Stimulated activated CD4-positive, alpha-beta T cell treated with anti-CD3 and anti-CD28 coated beads, Interleukin-2, amount 100 ng/mL, for 24 hours (primary cell): ENCODE measurements around the gene PCCB.
A peak's percentile ranks its signal among the peaks of the same experiment; 100 is the strongest.
"Not testable (repeated sequence)": the region's sequence is repeated elsewhere in the genome, so short reads cannot be mapped to it uniquely, and the experiment has no call there.

Source experiments
- DNase-seq, 2 donors: peaks; one replicate each; pipeline ENCODE4 v3.0.0-alpha.2; 2020

The PCCB gene

DNA sequence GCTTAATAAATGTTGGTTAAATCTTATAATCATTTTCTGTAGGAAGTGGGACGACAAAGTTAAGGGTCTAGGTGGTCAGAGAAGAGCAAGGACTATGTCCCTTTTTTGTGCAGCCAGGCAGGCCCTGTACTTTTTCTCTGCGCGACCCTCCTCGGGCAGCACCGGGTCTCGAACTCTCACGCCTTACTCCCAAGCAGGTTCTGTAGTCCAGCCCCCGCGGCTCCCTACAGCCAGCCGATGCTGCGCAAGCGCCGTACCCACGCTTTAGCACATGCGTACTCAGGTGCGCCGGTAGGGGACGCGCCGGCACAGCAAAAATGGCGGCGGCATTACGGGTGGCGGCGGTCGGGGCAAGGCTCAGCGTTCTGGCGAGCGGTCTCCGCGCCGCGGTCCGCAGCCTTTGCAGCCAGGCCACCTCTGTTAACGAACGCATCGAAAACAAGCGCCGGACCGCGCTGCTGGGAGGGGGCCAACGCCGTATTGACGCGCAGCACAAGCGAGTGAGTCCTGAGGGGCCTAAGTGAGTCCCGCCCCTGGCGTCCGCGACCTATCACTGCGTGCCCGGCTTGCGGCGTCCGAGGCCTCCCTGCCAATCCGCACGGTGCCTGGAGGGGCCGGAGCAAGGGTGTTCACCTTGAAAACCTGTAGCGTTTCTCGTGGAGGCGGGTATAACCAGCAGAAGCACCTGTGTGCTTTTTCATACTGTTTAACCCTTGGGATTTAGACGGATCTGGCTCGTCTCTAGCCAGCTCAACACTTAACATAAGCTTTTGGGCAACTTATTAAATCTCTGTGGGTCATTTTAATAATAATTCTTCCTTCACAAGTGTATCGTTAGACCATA is at the start of gene PCCB:
Gene PCCB (plus strand): TSS at position 282 of the 844 bp plus-strand sequence. CDS start 36 bp downstream, at position 318.
- peak; percentile 93 to 94 for DNase-seq

DNA sequence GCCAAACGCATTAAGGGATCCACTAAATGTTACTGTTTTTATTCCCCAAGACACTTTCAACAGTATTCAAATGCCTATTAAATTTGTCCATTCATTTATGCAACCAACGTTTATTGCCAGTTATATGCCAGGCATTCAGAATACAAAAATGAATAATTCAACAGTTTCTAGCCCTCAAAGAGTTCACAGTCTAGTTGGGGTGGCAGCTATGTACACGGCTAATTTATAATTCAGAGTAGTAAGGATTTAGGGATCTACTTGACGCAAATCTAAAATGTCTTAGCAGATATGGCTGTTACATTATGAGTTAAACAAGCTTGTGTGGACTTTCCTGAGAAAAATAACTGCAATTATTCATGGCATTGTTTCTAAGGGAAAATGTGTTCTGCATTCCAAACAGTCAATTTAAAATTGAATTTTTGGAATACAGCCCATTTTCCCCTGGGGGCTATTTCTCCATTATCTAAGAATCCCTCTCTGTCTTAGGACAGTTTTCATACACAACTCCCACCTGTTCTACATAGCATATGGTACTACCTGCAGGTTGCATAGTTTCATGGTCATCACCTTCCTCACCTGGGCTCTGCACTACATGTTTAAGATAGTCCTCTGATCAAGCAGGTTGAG is 42.5 kb upstream of the PCCB start:
- no peak for DNase-seq

DNA sequence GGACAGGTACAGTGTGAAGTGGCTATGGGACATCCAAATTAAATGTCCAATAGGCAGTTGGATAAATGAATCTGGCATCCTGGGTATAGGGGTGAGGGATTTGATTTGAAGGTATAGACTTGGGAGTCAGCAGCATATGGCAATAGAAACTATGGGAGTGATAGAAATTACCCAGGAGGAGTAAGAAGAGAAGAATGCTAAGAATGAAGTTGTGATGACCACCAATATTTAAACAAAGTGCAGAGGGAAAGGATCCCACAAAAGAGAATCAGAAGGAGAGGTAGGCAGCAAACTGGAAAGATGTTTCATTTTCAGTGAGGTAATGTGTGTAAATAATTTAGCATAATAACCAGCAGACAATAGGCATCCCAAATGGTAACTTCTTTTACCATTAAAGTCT is 40.2 kb upstream of the PCCB start:
- DNase-seq, result no peak

DNA sequence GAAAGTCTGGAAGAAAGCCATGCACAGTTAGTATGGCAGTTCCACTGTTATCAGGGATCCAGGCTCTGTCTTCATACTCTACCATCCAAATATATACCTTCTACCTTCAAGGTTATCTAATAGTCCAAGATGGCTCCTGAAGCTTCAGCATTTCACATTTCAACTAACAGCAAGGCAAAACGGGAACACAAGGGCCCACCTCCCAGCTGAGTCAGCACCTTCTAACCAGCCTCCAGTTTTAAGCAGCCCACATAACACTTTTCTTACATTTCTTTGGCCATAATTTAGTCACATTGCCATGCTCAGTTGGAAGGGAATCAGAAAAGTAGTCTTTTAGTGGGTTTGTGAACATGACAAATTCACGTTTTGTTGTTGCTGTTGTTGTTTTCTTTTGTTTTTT is 38.6 kb upstream of the PCCB start:
- DNase-seq, result no peak

DNA sequence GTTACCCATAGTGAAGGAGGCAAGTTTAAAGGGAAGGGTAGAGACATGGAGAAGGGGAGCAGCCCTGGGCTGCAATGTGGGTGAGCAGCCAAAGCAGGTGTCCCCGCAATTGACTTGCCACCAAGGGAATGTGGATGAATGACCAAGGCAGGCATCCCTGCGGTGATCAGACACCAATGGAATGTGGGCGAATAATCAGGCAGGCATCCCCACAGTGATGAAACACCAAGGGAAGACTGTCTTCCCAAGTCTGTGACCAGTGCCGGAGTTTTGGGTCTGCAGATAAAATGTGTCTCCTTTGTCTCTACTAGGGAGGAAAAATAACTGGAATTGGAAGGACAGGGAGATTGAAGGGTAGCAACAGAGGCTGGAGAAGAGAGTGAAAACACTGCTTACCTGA is 27.4 kb upstream of the PCCB start:
- DNase-seq, result not testable (repeated sequence)

DNA sequence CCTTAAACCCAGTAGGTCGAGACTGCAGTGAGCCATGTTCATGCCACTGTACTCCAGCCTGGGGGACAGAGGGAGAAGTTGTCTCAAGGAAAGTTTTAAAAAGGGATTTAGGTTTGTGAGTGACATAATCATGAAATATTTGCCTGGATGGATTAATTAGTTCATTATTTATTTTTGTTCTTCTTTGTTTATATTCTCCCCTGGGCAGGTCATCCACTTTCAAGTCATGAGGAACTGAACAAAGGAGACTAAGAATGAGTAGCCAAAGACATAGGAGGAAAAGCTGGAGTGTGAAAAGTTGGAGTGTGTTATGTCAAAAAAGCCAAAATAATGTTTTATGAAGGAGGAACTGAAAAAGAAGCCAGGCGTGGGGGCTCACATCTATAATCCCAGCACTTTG is 17.7 kb upstream of the PCCB start:
- DNase-seq, result no peak

DNA sequence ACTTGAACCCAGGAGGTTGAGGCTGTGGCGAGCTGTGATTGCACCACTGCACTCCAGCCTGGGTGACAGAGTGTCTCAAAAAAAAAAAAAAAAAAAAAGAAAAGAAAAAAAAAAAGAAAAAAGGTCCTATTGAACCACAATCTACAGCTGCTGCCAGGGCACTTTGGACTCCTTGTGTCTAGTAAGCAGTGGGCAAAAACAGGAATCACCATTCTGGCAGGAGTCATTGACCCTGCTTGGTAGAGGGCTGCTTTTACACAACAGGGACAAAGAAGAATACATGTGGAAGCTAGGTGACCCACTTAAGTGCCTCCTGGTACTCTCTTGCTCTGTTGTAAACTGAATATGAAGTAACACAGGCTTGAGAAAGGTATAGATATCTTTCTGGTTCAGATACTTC is 14.6 kb upstream of the PCCB start:
- DNase-seq, result no peak

DNA sequence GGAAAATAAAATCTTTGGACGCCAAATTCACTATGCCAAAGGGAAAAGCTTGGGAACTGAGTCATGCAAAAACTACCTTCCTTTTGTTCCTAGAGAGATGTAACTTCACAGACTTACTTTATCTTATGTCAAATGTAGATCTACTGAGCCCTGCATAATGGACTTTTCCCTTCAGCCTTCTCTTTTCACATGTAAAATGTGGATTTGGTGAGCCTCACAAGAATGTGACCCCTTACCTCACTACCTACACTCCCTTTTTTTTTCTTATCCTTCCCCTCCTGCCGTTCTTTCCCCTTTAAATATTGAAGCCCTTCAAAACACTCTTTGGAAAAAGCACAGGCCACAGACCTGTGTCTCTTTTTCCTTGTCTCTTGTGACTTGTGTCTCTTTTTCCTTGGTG is 14.0 kb upstream of the PCCB start:
- no peak for DNase-seq

DNA sequence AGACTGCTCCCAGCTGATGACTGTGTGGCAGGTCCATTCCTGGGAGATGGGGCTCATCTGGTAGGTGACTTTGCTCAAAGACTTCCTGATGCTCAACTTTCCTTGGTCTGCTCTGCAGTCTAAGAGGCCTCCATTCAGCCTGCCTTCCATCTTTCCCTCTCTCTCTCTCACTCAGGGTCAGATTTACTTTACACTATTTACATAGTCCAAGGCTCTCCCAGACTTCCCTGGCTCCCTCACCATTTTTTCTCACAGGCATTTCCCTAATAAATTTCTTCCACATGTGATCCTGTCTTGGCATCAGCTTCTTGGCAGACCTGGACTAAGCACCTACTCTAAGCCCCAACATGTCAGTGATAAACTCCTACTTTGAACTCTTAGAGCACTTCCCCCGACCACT is 13.0 kb upstream of the PCCB start:
- DNase-seq, result no peak

DNA sequence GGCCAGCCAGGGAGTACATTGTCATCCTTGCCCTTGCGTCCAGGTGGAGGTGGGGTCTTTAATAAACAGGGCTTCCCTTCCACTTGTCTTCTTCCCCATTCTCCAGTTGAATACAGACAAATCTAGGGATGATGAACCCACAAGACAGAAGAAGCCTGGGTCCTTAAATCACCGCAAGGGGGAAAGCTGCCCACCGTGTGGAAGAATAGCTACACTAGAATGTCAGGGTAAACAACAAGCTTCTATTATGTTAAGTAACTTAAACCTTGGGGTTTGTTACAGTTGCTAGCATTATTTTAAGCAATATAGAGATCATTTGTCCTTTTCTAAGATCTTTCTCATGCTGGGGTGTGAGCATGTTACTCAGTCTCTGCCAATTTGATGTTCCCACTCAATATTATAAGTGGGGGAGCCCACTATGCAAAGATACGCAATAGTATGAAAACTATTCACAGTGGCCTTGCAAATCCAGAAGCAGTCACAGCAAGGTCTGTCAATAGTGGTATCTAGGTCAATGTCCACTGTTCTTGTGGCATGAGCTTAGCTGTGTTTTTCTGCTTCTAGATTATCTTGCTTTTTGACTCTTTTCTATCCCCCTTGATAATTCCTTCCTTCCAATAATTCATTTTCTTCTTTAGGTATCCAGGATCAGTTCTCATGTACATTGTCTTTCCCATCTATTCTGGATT is 12.0 kb upstream of the PCCB start:
- no peak for DNase-seq

DNA sequence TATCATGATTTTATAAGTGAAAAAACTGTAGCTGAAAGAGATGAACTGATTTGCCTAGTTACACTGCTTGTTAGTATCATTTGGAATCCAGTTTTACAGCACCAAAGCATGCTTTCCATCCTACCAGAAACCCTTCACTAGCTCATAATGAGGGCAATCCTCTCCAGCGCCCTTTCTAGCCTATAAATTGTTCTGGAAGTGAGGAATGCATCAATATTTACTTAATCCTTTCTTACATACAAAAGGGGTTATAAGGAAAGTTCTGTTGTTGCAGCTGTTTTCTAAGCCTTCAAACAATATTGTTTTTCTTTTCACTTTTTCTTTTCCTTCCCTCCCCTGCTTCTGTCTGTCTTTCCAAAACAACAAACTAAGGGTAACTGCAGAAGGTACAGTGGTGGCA is 11.0 kb upstream of the PCCB start:
- DNase-seq, result no peak

DNA sequence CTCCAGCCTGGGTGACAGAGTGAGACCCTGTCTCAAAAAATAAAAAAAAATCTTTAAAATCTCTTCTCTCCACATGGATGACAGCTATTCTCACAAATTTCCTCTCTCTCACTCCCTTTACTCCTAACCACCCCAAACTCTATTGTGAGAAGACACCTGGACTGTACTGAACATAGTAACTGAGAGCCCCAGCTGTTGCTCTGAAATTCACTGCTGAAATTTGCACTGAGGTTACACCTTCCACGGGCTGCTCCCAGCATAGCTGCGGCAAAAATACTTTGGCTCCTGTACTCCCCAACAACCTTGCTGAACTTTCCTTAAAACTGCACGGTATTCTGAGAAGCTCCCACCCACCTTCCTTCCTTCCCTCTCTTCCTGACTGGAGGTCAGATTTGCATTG is 4.4 kb upstream of the PCCB start:
- DNase-seq, result no peak

DNA sequence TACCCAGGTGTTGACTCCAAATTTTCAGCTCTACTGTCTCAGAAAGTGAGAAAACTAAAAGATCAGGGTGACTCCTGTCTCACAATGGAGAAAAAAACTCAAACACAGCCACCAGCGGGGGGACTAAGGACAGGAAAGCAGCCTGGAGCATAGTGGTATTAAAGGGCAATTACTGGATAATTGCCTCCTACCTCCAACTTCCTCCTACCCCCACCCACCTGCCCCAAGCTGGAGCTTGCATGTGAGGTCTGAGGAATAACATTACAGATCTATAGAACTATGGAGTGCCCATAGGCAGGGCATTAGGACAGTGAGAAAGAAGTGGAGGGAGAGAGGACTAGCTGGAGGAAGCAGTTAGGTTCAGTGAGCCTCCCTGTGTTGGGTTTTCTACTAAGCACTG is 2.7 kb upstream of the PCCB start:
- no peak for DNase-seq

DNA sequence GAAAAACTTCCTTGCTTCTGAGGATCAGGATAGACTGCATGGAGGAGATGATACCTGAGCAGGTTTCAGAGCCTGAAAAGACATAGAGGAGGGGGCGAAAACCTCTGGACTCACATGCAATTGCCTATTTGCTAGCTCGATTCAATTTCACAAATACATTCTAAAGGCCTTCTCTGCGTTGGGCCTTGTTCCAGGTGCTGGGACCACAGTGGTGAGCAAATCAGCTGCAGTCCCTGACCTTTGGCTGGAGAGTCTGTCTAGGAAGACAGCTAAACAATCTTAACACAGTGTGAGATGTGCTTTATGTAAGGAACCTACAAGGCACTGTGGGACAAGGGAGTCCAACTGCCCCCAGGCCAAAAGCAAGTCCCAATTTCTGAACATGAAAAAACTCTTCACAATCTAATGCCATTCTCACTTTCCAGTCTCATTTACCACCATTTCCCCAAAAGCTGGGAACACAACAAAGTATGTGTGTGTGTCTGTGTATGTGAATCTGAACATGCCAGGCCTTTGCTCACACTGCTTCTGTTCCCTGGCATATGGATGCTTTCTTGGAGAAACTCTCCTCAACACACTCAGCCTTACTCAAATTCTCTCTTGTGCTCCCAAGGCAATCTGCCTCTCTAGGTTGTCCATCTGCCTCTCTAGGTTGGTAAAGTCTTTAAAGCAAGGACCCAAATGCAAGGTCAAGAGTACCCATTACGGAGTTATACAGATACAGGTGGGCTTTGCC is 2.1 kb upstream of the PCCB start:
- DNase-seq, result no peak

DNA sequence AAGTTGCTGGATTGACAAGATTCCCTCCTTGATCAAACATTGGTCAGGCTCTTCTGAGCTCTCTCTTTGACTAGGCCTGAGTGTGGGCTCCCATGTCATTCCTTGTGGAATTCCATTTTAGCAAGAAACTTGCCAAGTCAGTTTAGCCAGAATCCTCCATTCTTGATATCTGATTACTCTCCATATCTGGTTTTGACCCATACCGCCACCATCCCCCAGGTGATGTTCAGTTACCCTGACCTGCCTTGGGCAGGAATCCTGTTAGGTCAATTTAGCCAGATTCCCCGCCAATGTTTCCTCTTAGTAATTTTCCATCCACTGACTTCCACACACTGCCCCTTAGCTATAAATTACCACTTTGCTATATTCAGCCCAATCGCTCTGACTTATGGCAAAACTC is 1.0 kb upstream of the PCCB start:
- no peak for DNase-seq

DNA sequence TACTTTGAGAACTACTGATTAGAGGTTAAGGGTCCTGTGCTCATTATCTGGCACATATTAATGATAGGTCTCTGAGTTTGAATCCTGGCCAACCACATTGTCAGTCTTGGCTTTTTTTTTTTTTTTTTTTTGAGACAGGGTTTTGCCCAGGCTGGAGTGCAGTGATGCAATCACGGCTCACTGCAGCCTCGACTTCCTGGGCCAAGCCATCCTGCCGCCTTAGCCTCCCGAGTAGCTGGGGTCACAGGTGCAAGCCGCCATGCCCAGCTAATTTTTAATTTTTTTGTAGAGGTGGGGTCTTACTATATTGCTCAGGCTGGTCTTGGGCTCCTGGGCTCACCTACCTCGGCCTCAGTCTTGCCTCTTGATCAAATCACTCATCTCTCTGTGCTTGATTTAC is 547 bp upstream of the PCCB start:
- DNase-seq, result no peak

DNA sequence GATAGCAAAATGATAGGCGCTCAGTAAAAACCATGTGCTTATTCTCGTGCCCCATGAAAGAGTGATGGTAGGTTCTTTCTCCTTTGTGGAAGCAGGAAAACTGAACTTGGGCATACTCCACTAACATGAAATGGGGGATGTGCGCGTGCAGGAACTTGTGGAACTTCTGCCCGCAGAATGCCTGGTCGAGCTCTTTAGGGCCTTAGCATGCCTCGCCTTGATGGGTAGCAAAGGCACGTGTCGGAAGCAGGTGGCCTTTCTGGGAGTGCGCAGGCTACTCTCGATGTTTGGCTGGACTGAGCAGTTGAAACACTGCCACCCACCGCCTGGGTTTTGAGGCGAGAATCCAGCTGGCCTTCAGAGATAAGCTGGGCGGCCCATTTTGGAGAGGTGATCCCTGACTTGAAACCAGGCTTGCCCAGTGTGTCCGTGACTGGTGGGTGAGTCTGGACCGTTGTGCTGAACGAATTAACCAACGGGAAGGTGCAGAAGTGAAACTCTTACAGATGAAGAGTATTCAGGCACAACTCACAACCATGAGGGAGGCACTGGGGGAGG is 842 bp downstream of the PCCB start:
- peak; percentile 28 to 33 for DNase-seq

DNA sequence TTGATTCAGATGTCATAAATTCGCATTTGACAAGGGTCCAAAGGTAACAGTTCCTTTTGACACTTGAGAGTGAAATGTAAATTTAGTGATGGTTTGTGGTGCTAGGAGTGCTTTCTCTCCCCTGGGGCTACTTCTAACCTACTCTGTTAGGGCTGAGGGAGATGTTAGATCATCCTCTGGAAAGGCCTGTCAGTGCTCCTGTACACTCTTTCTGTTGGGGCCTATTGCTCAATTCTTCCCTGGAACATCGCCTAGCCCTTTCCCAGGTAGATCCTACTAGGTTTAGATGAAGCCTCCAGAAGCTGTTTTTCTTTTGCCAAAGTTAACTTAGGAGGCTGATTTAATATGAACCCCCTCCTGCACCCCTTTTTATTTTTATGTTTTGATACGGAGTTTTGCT is 1.4 kb downstream of the PCCB start:
- no peak for DNase-seq

DNA sequence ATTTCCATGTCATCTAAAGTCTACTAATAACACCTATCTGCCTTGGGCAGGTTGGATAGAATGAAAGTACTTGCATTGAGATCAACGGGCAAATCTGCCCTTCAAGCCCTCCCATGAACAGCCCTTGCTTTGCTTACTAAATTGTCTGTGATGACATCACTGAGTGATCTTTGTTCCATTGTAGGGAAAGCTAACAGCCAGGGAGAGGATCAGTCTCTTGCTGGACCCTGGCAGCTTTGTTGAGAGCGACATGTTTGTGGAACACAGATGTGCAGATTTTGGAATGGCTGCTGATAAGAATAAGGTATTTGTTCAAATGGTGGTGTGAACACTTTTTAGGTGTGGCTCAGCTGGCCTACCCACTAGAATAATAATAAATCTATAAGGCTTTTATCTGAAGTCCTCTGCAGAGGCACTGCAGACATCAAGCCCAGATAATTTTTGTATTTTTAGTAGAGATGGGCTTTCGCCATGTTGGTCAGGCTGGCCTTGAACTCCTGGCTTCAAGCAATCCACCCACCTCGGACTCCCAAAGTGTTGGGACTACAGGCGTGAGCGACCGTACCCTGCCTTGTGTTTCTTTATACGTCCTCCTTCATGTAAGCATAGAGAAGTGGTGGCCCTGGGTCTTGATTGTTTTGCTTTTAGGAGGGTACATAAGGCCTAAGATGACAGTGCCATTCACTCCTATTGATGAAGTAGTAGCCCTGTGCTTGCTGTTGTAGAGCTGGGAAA is 5.7 kb downstream of the PCCB start:
- no peak for DNase-seq

DNA sequence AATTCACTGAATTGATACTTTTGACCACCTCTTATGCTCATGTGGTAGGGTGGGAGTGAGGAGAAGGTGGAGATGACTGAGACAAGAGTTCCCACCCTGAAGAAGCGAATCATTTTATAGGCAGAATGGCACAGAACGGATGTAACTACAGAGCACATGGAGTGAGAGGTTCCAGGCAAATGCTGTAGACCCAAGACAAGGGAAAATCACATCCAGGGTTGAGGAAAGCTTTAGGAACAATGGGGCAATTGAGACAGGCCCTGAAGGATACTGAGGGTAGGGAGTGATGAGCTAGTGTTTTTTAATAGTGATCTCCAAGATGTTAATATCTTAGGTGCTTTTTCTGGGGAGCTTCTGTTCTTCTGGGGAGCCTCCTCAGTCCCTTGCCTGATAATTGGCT is 8.1 kb downstream of the PCCB start:
- no peak for DNase-seq

DNA sequence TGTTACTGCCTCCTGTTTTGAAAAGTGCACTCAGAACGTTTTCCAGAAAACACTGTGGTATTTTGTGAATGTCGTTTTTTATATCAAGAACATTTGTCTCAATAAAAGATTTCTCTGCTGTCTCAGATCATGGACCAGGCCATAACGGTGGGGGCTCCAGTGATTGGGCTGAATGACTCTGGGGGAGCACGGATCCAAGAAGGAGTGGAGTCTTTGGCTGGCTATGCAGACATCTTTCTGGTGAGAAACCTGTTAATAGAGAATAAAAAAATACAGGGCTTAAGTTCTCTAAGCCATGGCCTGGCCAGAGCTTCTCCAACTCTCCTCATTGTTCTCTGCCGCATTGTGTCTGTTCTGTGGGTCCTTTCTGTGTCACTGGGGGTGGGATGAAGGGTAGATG is 11.7 kb downstream of the PCCB start:
- DNase-seq, result no peak

DNA sequence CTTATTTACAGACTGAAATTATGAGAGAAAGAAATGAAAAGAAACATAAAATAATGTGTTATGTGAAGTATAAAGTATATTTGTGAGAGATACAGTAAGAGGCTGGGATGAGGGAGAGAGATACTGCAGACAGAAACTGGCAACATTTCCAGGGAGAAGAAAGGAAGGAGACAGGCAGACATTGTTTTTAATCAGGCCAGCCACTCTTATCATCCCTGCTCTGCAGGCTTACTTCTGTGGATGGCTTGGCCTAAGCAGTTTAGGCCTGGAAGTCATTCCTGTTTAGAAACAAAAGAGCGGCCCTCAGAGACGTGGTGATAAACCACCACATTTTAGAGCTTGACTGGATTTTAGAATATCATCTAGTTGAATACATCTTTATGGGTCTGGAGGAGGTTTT is 12.4 kb downstream of the PCCB start:
- no peak for DNase-seq
